GM18520 (cell line): ENCODE data around the gene NRL.
A peak's percentile ranks its signal among the peaks of the same experiment; 100 is the strongest.

ENCODE experiments used
- ATAC-seq: cut with Tn5 transposase; IDR thresholded peaks from one replicate; pipeline ENCODE4 v1.9.1; 2021; ENCODE audit not compliant: unreplicated experiment

The NRL gene

DNA sequence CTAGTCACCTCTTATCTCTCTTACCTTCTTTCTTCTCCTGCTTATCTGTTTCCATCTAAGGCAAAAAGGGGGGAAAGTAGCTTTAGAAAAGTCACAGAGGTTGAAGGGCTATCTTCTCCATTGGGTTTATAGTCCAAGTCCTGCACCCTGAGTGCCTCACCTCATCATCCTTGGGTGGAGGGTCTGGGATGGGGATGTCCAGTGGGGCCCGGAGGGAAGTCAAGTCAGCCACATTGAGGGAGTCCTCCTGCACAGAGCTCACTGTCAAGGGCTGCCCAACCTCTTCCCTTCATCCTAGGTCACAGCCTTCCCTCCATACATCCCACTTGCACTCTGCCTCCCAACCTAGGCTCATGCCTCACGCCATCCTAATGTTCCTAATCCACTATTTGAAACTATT lies 30.5 kb upstream of the NRL start:
- ATAC-seq, result no peak

DNA sequence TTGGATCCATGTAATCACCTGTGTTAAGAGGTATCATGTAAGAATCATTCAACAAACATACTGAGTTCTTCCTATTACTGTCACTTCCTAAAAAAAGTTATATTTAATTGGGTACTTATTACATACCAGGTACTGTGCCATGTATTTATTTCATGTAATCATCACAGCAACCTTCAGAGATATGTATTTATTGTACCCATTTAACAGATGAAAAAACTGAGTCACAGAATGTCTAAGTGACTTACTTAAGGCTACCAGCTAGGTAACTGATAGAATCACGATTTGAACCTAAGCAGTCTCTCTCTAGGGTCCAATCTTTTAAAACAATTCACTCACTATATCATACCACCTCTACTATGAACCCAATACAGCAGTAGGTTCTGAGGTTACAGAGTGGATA lies 29.7 kb upstream of the NRL start:
- ATAC-seq, result no peak

DNA sequence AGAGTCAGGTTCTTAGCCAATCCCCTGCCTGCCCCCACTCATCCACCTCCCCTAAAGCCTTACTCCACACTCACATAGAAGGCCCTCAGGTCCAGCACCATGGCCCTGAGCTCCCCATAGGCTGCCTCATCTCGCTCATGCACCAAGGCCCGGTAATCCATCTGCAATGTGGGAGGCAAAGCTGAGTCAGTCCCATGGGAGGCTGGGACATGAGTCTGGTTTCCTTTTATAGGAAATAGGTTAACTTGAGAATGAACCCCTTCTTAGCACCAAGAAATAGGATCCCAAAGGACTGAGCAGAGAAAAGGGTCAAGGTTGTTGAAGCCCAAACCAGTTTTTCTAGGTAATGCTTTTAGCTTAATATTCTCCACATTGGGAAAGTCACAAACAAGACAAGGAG lies 28.8 kb upstream of the NRL start:
- ATAC-seq, result no peak

DNA sequence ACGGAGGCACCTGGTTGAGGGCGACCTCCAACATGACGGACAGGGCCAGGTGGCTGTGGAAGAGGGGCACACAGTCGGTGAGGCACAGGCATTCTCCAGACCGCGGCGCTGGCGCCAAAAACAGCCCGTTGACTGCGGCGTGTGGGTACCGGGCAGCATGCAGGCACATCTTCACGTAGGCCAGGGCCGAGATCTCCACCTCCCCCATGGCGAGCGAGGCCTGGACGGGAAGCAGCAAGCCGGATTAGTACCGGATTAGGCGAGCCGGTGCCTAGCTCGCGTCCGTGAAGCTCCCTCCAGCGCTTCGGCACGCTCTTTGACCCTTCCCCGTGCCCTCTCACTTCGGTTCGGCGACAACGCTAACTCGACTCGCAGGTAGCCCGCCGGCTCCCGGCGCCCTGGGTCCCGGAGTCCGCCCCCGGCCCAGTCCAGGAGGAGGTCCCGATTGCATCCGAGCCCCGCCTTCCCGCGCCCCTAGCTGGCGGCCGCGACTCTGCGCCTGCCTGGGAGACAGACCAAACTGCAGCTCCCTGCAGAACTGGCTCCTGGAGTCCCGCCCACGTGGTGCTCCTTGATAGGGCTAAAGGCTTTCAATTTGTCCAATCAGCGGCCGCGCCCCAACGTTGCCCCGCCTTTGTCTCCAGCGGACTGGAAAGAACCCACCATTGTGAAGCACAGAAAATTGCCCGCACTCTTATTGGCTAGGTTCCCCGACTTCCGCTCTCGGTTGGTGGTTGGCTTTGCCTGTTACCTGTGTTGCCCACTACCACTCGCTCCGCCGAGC lies 26.5 kb upstream of the NRL start, which contains the start of gene EMC9:
Gene EMC9 (minus strand): TSS at position 495 of the 784 bp plus-strand sequence. CDS start 287 bp downstream, at position 208.
- ATAC-seq, result peak; percentile 80

DNA sequence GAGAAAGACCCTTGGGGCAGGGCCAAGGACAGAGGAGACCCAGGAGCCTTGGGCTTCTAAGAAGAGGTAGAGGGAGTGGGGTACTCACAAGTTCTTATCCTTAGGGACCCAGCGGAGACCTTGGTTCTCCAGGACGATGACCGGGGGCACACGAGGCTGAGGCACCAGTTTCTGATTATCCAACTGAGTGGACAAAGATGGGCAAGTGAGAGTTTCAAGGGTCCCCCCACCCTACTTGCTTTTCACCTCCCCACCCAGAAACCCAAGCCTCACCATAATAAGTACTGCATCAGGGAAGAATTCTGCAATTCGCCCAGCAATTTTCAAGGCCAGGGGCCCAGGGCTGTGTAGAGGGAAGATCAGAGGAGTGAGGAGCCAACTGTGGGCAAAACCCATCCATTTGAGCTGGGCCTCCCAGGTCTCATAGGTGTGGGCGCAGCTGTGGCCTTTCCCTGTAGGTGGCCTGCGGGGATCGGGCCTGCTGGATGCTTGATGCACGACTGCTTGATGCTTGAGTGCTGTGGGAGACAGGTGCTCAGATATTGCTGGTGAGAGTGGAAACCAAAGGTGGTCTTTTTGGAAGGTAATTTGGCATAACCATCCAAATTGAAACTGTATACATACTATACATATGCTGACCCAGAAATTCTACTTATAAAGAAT lies 24.7 kb upstream of the NRL start:
- no peak for ATAC-seq

DNA sequence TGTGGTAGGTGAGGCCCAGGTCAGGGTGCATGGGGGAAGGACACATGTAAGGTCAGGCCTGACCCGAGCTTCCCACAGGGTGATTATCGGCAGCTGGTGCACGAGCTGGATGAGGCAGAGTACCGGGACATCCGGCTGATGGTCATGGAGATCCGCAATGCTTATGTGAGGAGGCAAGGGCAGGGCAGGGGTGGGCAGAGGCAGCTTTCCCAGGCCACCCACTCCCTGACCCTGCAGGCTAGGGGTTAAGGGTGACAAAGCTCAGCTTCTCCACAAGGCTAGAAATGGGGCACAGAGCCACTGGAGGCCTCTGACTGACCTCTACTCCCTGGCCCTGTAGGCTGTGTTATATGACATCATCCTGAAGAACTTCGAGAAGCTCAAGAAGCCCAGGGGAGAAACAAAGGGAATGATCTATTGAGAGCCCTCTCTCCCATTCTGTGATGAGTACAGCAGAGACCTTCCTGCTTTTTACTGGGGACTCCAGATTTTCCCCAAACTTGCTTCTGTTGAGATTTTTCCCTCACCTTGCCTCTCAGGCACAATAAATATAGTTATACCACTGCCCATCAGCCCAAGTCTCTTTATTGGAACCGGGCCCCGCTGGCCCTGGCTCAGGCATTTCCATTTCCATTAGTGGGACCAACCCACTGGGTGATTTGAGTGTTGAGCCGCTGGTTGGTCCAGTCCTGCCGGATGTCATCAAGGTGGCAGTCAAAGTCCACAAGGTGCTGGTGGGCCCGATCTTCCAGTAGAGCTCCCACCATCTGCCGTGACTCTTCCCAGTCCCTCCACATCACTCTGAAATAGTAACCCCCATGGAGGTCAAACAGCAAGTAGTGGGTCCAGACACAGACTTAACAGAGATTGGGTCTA lies 23.9 kb upstream of the NRL start:
- no peak for ATAC-seq

DNA sequence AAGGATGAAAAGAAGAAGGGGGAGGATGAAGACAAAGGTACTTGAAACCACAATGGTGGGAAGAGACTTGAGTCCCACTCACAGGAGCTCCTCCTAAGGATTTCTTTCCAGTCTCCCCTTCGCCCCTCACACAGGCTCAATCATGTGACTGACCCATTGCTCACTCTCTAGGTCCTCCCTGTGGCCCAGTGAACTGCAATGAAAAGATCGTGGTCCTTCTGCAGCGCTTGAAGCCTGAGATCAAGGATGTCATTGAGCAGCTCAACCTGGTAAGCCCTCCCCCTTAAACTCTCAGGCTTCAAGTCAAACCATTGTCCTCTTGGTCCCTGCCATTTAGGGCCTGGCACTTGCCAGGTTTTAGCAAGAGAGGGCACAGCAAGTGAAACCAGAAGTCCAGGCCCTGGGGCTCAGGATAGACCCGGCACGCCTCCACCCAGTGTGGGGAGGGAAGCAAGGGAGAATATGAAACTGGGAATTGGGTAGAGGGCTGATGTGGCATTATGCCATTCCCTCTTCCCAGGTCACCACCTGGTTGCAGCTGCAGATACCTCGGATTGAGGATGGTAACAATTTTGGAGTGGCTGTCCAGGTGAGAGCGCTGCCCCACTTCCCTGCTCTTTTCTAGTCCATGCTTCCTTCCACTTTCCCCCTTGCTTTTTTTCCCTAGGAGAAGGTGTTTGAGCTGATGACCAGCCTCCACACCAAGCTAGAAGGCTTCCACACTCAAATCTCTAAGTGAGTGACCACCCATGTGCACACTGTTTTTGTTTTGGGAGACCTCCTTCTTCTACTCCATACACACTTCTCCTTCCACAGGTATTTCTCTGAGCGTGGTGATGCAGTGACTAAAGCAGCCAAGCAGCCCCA lies 23.0 kb upstream of the NRL start:
- no peak for ATAC-seq

DNA sequence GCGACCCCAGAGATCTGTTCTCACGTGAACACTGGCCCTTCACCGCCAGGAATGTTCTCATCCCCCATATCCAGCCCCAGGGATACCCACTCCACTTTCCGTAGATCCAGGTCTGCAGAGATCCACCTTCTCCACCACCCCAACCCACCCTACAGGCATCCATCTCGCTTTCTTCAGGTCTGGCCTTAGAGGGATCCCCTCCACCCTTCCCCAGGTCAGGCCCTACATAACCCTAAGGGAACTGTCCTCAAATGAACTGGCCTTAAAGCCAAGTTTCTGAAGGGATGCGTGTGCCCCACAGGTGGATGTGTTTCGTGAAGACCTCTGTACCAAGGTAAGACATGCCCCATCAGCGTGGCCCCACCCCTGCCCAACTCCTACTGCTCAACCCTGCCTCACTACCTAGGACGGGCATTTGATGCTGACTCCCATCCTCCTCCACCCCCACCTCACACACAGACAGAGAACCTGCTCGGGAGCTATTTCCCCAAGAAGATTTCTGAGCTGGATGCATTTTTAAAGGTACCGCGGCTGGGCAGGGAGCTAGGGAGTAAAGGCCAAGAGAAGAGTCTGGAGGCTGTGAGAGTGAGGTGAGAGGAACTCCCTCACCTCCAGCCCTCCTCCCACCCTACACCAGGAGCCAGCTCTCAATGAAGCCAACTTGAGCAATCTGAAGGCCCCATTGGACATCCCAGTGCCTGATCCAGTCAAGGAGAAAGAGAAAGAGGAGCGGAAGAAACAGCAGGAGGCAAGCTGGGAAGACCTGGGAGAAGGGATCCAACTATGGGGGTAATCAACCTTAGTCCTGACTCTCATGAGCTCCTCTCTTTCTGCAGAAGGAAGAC lies 22.2 kb upstream of the NRL start:
- ATAC-seq, result no peak

DNA sequence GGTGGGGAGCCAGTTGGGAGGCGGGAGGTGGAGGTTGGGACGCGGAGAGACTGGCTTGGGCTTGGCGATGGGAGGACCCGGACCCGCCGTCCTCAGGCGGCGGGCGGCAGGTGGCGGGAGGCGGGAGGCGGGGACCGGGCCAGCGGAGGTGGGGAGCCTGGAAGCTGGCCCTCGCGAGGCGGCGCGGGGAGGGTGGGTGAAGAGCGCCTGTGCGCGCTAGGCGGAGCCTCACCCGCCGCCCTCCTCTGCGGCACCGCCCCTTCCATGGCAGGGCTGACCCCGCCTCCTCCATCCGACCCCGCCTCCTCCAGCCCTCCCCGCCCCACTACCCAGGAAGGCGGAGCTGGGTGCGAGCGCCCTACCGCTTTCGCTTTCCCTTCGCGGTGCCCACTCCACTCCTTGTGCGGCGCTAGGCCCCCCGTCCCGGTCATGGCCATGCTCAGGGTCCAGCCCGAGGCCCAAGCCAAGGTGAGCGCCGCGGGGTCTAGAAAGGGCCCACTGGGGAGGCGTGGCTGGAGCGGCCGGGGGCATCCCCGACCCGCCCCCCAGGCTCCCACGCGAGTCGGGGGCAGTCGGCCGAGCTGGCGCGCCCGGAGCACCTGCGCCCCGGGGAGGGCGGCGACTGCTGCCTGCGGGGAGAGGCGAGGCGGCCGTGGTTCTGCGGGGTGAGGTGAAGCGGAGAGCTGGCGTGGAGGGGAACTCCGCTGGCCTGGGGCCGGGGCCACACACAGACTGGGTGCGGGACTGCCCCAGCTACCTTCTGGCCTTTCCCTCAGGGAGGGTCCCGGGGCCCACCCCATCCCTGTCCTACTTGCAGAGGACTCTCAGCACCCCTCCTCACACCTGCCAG lies 21.3 kb upstream of the NRL start, which contains the start of gene PSME1:
Gene PSME1 (plus strand): TSS at position 361 of the 850 bp plus-strand sequence. CDS start 69 bp downstream, at position 430.
- ATAC-seq, result peak; percentile 65

DNA sequence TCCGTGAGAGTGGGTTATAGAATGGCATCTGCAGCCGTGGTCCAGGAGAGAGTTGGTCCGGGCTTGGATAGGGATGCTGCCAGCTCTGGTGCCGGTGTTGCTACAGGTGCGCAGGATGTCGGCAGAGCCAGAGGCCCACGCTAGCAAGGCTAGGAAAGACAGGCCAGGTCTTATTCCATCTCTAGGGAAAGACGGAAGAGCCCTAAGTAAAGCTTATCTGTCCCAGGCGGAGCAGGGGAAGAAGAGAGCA lies 20.8 kb upstream of the NRL start:
- no peak for ATAC-seq

DNA sequence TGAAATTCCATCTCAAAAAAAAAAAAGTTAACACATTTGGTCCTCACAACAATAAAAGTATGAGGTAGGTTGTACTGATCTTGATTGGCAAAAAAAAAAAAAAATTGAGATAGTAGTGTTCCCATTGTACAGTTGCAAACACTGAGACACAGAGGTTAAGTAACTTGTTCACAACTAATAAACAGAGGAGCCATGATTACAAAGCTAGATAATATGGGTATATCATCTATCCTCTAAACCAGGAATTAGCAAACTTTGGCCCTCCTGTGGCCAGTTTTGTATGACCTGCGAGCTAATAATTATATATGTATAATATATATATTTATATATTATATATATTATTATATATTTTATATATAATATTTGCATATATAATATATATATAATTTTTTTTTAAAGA lies 19.0 kb upstream of the NRL start:
- ATAC-seq, result no peak

DNA sequence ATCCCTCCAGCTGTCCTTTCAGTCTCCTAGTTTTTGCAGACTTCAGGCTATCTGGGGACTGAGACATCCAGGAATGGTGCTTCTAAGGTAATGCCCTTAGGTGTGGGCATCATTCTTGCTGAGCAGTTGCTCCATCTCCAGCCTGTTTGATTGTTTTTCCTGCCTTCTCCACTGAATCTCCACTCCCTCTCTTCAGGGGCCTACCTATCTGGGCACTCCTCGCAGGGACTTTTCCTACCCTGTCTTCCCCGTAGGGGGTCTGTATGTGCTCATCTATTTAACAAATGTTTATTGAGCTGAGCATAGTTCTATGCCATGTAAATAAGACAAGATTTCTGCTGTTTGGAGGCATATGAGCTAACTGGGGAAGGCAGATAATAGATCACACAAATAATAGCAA lies 18.2 kb upstream of the NRL start:
- ATAC-seq, result no peak

DNA sequence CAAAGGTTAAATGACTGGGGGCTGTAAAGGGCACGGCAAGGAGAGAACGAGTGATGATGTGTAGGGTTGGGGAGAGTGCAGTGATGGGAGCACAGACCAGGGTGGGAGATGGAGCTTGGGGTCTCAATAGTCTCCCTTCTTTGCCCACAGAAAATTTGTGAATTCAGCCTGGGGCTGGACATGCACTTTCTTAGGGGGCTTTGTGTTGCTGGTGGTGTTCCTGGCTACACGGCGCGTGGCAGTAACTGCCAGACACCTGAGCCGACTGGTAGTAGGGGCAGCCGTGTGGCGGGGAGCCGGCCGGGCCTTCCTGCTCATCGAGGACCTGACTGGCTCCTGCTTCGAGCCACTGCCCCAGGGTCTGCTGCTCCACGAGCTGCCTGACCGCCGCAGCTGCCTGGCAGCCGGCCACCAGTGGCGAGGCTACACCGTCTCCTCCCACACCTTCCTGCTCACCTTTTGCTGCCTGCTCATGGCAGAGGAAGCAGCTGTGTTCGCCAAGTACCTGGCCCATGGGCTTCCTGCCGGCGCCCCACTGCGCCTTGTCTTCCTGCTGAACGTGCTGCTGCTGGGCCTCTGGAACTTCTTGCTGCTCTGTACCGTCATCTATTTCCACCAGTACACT lies 17.4 kb upstream of the NRL start:
- ATAC-seq, result no peak

DNA sequence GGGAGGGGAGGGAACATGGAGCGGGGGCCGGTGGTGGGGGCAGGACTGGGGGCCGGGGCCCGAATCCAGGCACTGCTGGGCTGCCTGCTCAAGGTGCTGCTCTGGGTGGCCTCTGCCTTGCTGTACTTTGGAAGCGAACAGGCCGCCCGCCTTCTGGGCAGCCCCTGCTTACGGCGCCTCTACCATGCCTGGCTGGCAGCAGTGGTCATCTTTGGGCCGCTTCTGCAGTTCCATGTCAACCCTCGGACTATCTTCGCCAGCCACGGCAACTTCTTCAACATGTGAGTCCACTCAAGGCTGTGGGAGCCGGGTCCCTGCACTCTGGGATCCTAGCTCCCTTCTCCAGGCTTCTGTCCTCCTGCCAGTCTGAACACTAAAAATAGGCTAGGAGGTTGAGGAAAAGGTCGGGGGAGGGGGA lies 16.8 kb upstream of the NRL start:
- ATAC-seq, result no peak

DNA sequence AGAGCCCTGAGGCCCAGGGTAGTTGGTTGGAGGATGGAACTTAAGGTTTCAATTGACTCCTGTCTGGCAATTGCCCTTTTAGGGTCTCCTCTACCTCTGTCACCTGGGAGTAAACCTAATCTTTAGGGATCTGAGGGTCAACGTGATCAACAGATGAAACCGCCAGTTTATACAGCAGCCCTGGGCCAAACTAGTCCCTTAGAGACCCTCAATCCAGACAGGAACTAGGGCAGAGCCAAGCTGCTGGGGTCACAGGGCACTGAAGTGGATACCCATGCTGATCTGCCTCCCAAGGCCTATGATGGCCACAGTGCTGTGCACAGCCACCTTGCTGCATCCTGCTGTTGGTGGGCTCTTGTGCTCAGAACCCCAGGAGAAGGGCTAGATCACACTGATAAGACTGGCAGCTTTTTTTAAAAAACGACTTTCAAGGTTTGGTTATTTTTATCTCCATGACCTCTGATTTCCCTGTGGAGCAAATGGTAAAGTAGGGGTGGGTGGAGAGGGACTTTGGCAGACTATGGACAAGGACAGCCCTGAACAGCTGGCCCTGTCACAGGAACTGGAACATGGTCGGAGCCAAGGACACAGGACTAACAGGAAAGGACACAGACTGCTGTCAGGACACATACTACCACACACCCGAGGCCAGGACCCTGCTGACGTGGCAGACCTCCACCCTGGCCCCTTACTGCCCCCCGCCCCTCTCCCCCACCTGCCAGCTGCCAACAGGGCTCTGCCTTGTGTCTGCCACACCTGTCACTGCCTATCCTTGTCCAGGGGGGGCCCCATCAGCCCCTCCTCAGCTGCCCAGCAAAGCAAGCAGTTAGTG lies 16.2 kb upstream of the NRL start:
- no peak for ATAC-seq

DNA sequence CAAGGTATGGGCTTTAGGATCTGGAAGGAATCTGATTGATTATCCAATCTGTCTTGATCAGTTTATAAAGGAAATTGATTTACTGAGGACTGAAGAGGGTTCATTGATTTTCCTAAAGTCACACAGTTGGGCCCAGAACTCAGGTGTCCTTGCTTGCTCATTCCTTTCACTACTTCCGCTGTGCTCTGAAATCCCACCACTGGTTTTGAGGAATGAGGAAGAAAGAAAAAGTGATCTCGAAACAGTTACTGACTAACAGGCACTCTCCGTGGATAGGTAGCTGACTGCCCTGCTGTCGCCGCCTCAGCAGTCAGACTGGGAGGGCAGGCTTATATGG lies 15.6 kb upstream of the NRL start, which contains the start of gene FITM1:
Gene FITM1 (plus strand): TSS at position 280 of the 337 bp plus-strand sequence. CDS start 905 bp downstream, outside the sequence.
- no peak for ATAC-seq

DNA sequence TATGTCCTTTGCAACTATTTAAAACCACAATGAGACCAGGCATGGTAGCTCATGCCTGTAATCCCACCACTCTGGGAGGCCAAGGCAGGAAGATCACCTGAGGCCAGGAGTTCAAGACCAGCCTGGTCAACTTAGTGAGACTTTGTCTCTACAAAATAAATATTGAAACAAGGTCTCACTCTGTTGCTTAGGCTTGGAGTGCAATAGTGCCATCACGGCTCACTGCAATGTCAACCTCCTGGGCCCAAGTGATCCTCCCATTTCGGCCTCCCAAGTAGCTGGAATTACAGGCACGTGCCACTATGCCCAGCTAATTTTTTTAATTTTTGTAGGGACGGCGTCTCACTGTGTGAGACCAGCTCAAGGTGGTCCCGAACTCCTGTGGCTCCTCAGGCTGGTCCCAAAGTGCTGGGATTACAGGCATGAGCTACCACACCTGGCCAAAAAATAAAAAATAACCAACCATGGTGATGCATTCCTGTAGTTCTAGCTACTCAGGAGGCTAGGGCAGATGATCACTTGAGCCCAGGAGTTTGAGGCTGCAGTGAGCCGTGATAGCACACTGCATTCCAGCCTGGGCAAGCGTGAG lies 14.8 kb upstream of the NRL start:
- no peak for ATAC-seq
